ENCODE data around the gene MED15.

Gene MED15

GRCh38 chr22:20629401-20629800 is 122.0 kb downstream of the MED15 start:
- no peaks in the 10 kb centered on the region for H3K9me3 Mint-ChIP-seq
- peaks cover 15 to 17% of the 10 kb centered on the region in 2 donors for H3K4me1 Mint-ChIP-seq
- H3K4me3 Mint-ChIP-seq, result no peak overlapping the region
- H3K36me3 Mint-ChIP-seq, result no peaks in the 10 kb centered on the region
- peaks cover 11 to 18% of the 10 kb centered on the region in 2 donors for H3K27me3 Mint-ChIP-seq
- DNase-seq, result no peak
- H3K27ac Mint-ChIP-seq, result no peak overlapping the region
- ATAC-seq (replicated peaks), result no peak

GRCh38 chr22:20630873-20631617 is 123.6 kb downstream of the MED15 start:
- no peak overlapping the region for H3K4me3 Mint-ChIP-seq
- no peak for ATAC-seq (replicated peaks)
- peaks cover 14 to 29% of the 10 kb centered on the region in 2 donors for H3K27me3 Mint-ChIP-seq
- no peak for DNase-seq
- H3K36me3 Mint-ChIP-seq, result no peaks in the 10 kb centered on the region
- no peak overlapping the region for H3K27ac Mint-ChIP-seq
- H3K4me1 Mint-ChIP-seq, result peaks cover 0 to 4% of the 10 kb centered on the region in 2 donors
- H3K9me3 Mint-ChIP-seq, result no peaks in the 10 kb centered on the region

DNA sequence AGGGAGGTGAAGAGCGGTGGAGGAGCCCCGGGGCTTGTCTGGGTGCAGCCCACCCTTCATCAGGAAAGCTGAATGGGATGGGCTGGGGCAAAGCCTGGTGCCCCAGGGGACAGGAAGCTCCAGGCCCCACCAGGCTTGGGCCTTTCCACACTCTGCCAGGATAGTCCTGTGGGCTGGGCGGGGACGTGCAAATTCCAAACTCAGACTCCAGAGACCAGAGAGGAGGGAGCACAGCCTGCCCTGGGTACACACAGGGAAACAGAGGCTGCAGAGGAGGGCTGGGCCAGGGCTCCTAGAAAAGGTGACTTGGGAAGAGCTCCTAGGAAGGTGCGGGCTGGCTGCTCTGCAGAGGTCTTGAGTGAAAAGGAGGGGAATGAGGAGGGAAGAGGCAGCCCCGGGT is 124.7 kb downstream of the MED15 start:
- H3K4me1 Mint-ChIP-seq, result no peaks in the 10 kb centered on the region
- ATAC-seq (replicated peaks), result no peak
- peaks cover 21 to 40% of the 10 kb centered on the region in 2 donors for H3K27me3 Mint-ChIP-seq
- H3K9me3 Mint-ChIP-seq, result no peaks in the 10 kb centered on the region
- H3K4me3 Mint-ChIP-seq, result no peak overlapping the region
- H3K27ac Mint-ChIP-seq, result no peak overlapping the region
- no peaks in the 10 kb centered on the region for H3K36me3 Mint-ChIP-seq
- DNase-seq, result no peak

GRCh38 chr22:20632518-20632917 is 125.1 kb downstream of the MED15 start:
- Mint-ChIP-seq H3K27ac (no peak overlapping the region), H3K4me3 (no peak overlapping the region), H3K36me3 (no peaks in the 10 kb centered on the region), H3K4me1 (no peaks in the 10 kb centered on the region), H3K9me3 (no peaks in the 10 kb centered on the region), H3K27me3 (peaks cover 17 to 41% of the 10 kb centered on the region in 2 donors)
- ATAC-seq (replicated peaks), result no peak
- no peak for DNase-seq

DNA sequence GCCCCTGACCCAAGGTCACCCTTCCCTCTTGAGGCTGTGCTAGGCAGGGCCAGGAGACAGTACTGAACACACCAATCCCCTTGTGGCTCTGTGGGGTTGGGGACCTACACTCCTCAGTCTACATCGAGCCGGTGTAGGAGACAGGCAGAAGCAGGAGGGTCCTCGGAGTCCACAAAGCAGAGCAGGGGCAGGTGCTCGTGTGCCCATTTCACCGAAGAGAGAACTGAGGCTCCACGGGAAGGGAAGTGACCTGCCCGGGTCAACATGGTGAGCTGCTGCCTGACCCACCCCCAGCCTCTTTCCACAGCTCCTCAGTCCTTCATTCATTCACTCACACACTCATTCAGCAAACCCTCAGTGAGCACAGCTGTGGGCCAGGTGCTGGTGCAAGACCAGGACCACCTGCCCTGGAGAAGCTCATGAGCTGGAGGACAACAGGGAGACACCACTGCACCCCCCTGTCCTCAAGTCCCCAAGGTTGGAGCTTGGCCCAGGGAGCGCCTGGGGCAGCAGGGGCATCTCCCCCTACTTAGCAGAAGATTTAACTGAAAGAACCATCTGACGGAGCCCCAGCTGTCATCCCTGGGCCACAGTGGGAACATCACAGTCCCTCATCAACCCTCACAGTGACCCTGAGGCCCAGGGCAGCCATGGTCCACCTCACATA is 127.3 kb downstream of the MED15 start:
- Mint-ChIP-seq H3K9me3 (peaks cover 0 to under 1% of the 10 kb centered on the region in 2 donors), H3K4me1 (no peaks in the 10 kb centered on the region), H3K36me3 (peaks cover 0 to under 1% of the 10 kb centered on the region in 2 donors), H3K27me3 (peaks cover 26 to 43% of the 10 kb centered on the region in 2 donors), H3K4me3 (no peak overlapping the region), H3K27ac (no peak overlapping the region)
- DNase-seq (no peak), ATAC-seq (replicated peaks) (no peak)

DNA sequence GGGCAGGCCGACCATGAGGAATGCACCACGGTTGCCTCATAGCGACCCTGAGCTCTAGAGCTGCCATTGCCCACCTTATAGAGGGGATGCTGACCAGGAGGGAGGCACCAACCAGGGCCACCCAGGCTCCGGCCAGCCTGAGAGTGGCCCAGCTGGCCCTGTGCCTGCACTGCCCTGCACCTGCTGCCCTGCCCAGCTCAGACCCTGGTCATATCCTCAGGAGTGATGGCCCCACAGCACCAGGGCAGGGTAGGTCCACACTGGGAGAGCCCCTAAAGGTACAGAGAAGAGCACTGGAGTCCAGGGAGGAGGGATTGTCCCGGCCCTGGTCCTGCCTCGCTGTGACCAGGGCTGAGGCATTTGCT is 127.8 kb downstream of the MED15 start:
- Mint-ChIP-seq H3K27ac (no peak overlapping the region), H3K27me3 (peaks cover 26 to 46% of the 10 kb centered on the region in 2 donors), H3K4me3 (no peak overlapping the region), H3K36me3 (peaks cover 0 to 3% of the 10 kb centered on the region in 2 donors), H3K4me1 (no peaks in the 10 kb centered on the region), H3K9me3 (peaks cover 0 to 3% of the 10 kb centered on the region in 2 donors)
- no peak for ATAC-seq (replicated peaks)
- no peak for DNase-seq

GRCh38 chr22:20636075-20636812 is 128.8 kb downstream of the MED15 start:
- Mint-ChIP-seq H3K4me1 (no peaks in the 10 kb centered on the region), H3K4me3 (no peak overlapping the region), H3K27me3 (peaks cover 26 to 42% of the 10 kb centered on the region in 2 donors), H3K36me3 (peaks cover 0 to 3% of the 10 kb centered on the region in 2 donors), H3K9me3 (peaks cover 0 to 3% of the 10 kb centered on the region in 2 donors), H3K27ac (no peak overlapping the region)
- DNase-seq (no peak), ATAC-seq (replicated peaks) (no peak)

- Mint-ChIP-seq H3K4me1 (no peaks in the 10 kb centered on the region), H3K4me3 (no peak overlapping the region), H3K27me3 (peaks cover 28 to 36% of the 10 kb centered on the region in 2 donors), H3K9me3 (peaks cover 0 to 3% of the 10 kb centered on the region in 2 donors), H3K36me3 (peaks cover 0 to 3% of the 10 kb centered on the region in 2 donors), H3K27ac (no peak overlapping the region)
- DNase-seq (no peak), ATAC-seq (replicated peaks) (no peak)
These were observed 129.5 kb downstream of the MED15 start for GRCh38 chr22:20636945-20637344.
